ENCODE measurements around the gene INPPL1. TPM values are rescaled to one million over a fixed set of nuclear protein-coding genes. Genes with fewer than 3 reads are reported as not detected.

Gene INPPL1
- total RNA-seq, 2 experiments from 2014 or later: 75.9 to 78.4 TPM

- peaks cover 2% of the 10 kb centered on the region for H3K27me3 Mint-ChIP-seq
- POLR2A ChIA-PET: interaction anchor here (1.3 to 2.3 kb wide), 3 partner anchors 10 to 114 kb away, joined by 3 to 7 read pairs (median 7); no protein-coding TSS in a partner anchor
- ATAC-seq (no peak), DNase-seq (no peak)
- H3K27ac Mint-ChIP-seq: peak overlapping the region; percentile 82
- H3K4me3 Mint-ChIP-seq: peak overlapping the region; percentile 78
- CTCF ChIA-PET: interaction anchor here (1.1 to 3.4 kb wide), 4 partner anchors 15 to 209 kb away, joined by 3 to 14 read pairs (median 7); no protein-coding TSS in a partner anchor
- peaks cover 27% of the 10 kb centered on the region for H3K4me1 Mint-ChIP-seq (ENCODE audit: low read depth)
- intact Hi-C loops (cut with micrococcal nuclease): no loop called here
- no peak for TF ChIP-seq CTCF (IDR thresholded peaks at IDR 0.05)
- no peaks in the 10 kb centered on the region for H3K9me3 Mint-ChIP-seq
- H3K36me3 Mint-ChIP-seq (ENCODE audit: low read depth): no peaks in the 10 kb centered on the region
These were observed 2.3 kb upstream of the INPPL1 start for GRCh38 chr11:72222106-72222891.

- H3K27ac Mint-ChIP-seq: peak overlapping the region; percentile 82
- peak; percentile 97 for DNase-seq
- peaks cover 23% of the 10 kb centered on the region for H3K4me1 Mint-ChIP-seq (ENCODE audit: low read depth)
- ATAC-seq: peak; percentile 78
- no peak for TF ChIP-seq CTCF (IDR thresholded peaks at IDR 0.05)
- H3K4me3 Mint-ChIP-seq: peak overlapping the region; percentile 78
- H3K9me3 Mint-ChIP-seq: no peaks in the 10 kb centered on the region
- peaks cover 2% of the 10 kb centered on the region for H3K27me3 Mint-ChIP-seq
- intact Hi-C loops (cut with micrococcal nuclease): no loop called here
- ChIA-PET CTCF (interaction anchor here (0.9 to 3.4 kb wide), 4 partner anchors 14 to 295 kb away, joined by 3 to 14 read pairs (median 7); partner anchors contain the start of gene XNDC1N), POLR2A (interaction anchor here (1.2 to 2.3 kb wide), 4 partner anchors 18 to 294 kb away, joined by 3 to 7 read pairs (median 4); partner anchors contain the start of genes RNF121 and XNDC1N)
- no peaks in the 10 kb centered on the region for H3K36me3 Mint-ChIP-seq (ENCODE audit: low read depth)
These were observed 1.5 kb upstream of the INPPL1 start for GRCh38 chr11:72222907-72223614.

- intact Hi-C loops (cut with micrococcal nuclease): no loop called here
- DNase-seq: peak; percentile 71
- peak; percentile 60 for ATAC-seq
- TF ChIP-seq CTCF (IDR thresholded peaks at IDR 0.05): no peak
- CTCF ChIA-PET: interaction anchor here (0.9 to 3.4 kb wide), 4 partner anchors 13 to 296 kb away, joined by 3 to 23 read pairs (median 12); partner anchors contain the start of gene XNDC1N
- Mint-ChIP-seq H3K27me3 (no peaks in the 10 kb centered on the region), H3K36me3 (ENCODE audit: low read depth) (no peaks in the 10 kb centered on the region), H3K4me1 (ENCODE audit: low read depth) (peaks cover 23% of the 10 kb centered on the region), H3K9me3 (no peaks in the 10 kb centered on the region), H3K27ac (peak overlapping the region; percentile 94), H3K4me3 (peak overlapping the region; percentile 95)
- POLR2A ChIA-PET: interaction anchor here (1.0 to 3.3 kb wide), 5 partner anchors 10 to 295 kb away, joined by 3 to 17 read pairs (median 4); partner anchors contain the start of genes RNF121 and XNDC1N
These were observed 678 bp upstream of the INPPL1 start for GRCh38 chr11:72223615-72224563.

- intact Hi-C loops (cut with micrococcal nuclease): no loop called here
- ChIA-PET POLR2A (interaction anchor here (0.6 to 3.3 kb wide), 3 partner anchors 11 to 1225 kb away, joined by 3 to 17 read pairs (median 3); no protein-coding TSS in a partner anchor), CTCF (interaction anchor here (0.7 to 3.3 kb wide), 4 partner anchors 11 to 209 kb away, joined by 3 to 23 read pairs (median 5); partner anchors contain the start of gene CLPB)
- Mint-ChIP-seq H3K4me1 (ENCODE audit: low read depth) (peaks cover 25% of the 10 kb centered on the region), H3K27ac (peak overlapping the region; percentile 92), H3K27me3 (no peaks in the 10 kb centered on the region), H3K4me3 (peak overlapping the region; percentile 91), H3K36me3 (ENCODE audit: low read depth) (no peaks in the 10 kb centered on the region), H3K9me3 (no peaks in the 10 kb centered on the region)
- peak; percentile 61 for DNase-seq
- no peak for TF ChIP-seq CTCF (IDR thresholded peaks at IDR 0.05)
- peak; percentile 15 for ATAC-seq
These were observed 914 bp downstream of the INPPL1 start for GRCh38 chr11:72225411-72225951.
